ENCODE results near the gene RIOK3. TPM values are rescaled to one million over a fixed set of nuclear protein-coding genes. Genes with fewer than 3 reads are reported as not detected.

RIOK3 gene
- total RNA-seq: 10 to 100 TPM; 38.7 to 52.2 (median 46.3) TPM

- Histone ChIP-seq H3K4me1 (peaks cover 29 to 54% (median 50%) of the 10 kb centered on the region in 4 donors), H3K4me3 (peak within 1 kb of the TSS; percentile 89 to 99 (median 92)), H3K9me3 (no peaks in the 10 kb centered on the region), H3K27me3 (no peaks in the 10 kb centered on the region), H3K36me3 (peaks cover 0 to 5% (median 0%) of the 10 kb centered on the region in 4 donors), H3K27ac (replicated peaks in 1 of 4) (peak within 1 kb of the TSS; percentile 92 to 98 (median 95))
- peak; percentile 98 for DNase-seq (ENCODE audit: extremely low spot score)
- WGBS: 1% methylated on average over 34 of the region's 60 CpGs
- intact Hi-C loops (cut with DNase I): loop anchor here (10.0 kb wide), 2 partner anchors 52 to 132 kb away; partner anchors contain the start of genes NPC1 and RMC1
- TF ChIP-seq POLR2AphosphoS5 (IDR thresholded peaks at IDR 0.05): peak; percentile 94 to 95
- TF ChIP-seq EP300 (IDR thresholded peaks at IDR 0.05): no peak
- peak; percentile 89 for TF ChIP-seq POLR2A (IDR thresholded peaks at IDR 0.05; ENCODE audit: low read depth)
Measured at GRCh38 chr18:23452728-23453679, at the start of gene RIOK3. Gene RIOK3 (plus strand): TSS chr18:23453287. CDS start chr18:23453440, 153 bp downstream.

GRCh38 chr18:23403310-23403709 is 49.8 kb upstream of the RIOK3 start:
- TF ChIP-seq CTCF (IDR thresholded peaks at IDR 0.05) (no peak), POLR2A (IDR thresholded peaks at IDR 0.05; ENCODE audit: low read depth) (no peak), POLR2AphosphoS5 (IDR thresholded peaks at IDR 0.05) (no peak), EP300 (IDR thresholded peaks at IDR 0.05) (no peak)
- no peak for DNase-seq (ENCODE audit: extremely low spot score)
- H3K27ac ChIP-seq (replicated peaks in 1 of 4): no peak overlapping the region
- no peak overlapping the region for H3K4me3 ChIP-seq
- peaks cover 0 to 5% (median 0%) of the 10 kb centered on the region in 4 donors for H3K36me3 ChIP-seq
- no peaks in the 10 kb centered on the region for H3K4me1 ChIP-seq
- intact Hi-C loops (cut with DNase I): no loop called here
- no peaks in the 10 kb centered on the region for H3K9me3 ChIP-seq
- no peaks in the 10 kb centered on the region for H3K27me3 ChIP-seq
- 95% methylated on average over 8 of the region's 8 CpGs for WGBS

GRCh38 chr18:23405636-23406035 is 47.5 kb upstream of the RIOK3 start:
- intact Hi-C loops (cut with DNase I): no loop called here
- WGBS: 100% methylated on average over 1 of the region's 1 CpG
- DNase-seq (ENCODE audit: extremely low spot score): no peak
- Histone ChIP-seq H3K4me1 (no peaks in the 10 kb centered on the region), H3K9me3 (no peaks in the 10 kb centered on the region), H3K27ac (replicated peaks in 1 of 4) (no peak overlapping the region), H3K4me3 (no peak overlapping the region), H3K36me3 (peaks cover 0 to 5% (median 0%) of the 10 kb centered on the region in 4 donors), H3K27me3 (no peaks in the 10 kb centered on the region)
- TF ChIP-seq EP300 (IDR thresholded peaks at IDR 0.05) (no peak), POLR2AphosphoS5 (IDR thresholded peaks at IDR 0.05) (no peak), CTCF (IDR thresholded peaks at IDR 0.05) (no peak), POLR2A (IDR thresholded peaks at IDR 0.05; ENCODE audit: low read depth) (no peak)

- WGBS: 78% methylated on average over 2 of the region's 2 CpGs
- H3K4me3 ChIP-seq: no peak overlapping the region
- TF ChIP-seq CTCF (IDR thresholded peaks at IDR 0.05) (no peak), POLR2A (IDR thresholded peaks at IDR 0.05; ENCODE audit: low read depth) (no peak), POLR2AphosphoS5 (IDR thresholded peaks at IDR 0.05) (no peak), EP300 (IDR thresholded peaks at IDR 0.05) (no peak)
- intact Hi-C loops (cut with DNase I): no loop called here
- H3K27ac ChIP-seq (replicated peaks in 1 of 4): no peak overlapping the region
- H3K27me3 ChIP-seq: no peaks in the 10 kb centered on the region
- peaks cover 0 to 5% (median 0%) of the 10 kb centered on the region in 4 donors for H3K36me3 ChIP-seq
- H3K9me3 ChIP-seq: no peaks in the 10 kb centered on the region
- no peak for DNase-seq (ENCODE audit: extremely low spot score)
- no peaks in the 10 kb centered on the region for H3K4me1 ChIP-seq
Measured at GRCh38 chr18:23406271-23406787, 46.8 kb upstream of the RIOK3 start.

All from esophagus muscularis mucosa (tissue), 4 donors.